GM13976 (cell line): ENCODE measurements around the gene SPECC1L.

Source experiments
- DNase-seq: peaks from one replicate; pipeline ENCODE4 v3.0.0; 2012; ENCODE audit warnings: low spot score
- in situ Hi-C: fragments of 300-500 bp; cut with MboI; formaldehyde crosslinking; loops from one replicate; pipeline ENCODE4 v1.12.0; 2022; ENCODE audit warnings: low sequenced_read_pairs, mixed read lengths, inconsistent platforms; ENCODE audit not compliant: unreplicated experiment
- TF ChIP-seq, protein P1 (sequence below): IDR thresholded peaks from 2 replicates; pipeline ENCODE4 v1.5.1; 2012; ENCODE audit warnings: borderline replicate concordance, mild to moderate bottlenecking; ENCODE audit not compliant: insufficient read depth; ENCODE audit errors: extremely low read depth, missing control alignments, control extremely low read depth

SPECC1L gene

DNA sequence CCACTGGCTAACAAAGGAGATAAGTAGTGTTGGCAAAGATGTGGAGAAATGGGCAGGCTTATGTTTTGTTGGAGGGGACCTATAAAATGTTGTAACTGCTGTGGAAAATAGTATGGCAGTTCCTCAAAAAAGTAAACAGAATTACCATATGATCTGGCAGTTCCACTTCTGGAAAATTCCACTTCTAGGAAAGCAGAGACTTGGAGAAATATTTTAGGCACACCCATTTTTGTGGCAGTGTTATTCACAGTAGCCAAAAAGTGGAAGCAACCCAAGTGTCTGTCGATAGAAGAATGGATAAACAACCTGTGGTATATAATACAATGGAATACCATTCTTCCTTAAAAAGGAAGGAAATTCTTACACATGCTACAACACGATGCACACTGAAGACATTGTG lies 99.8 kb downstream of the SPECC1L start:
- in situ Hi-C loops = no loop called here
- TF ChIP-seq, protein P1, sequence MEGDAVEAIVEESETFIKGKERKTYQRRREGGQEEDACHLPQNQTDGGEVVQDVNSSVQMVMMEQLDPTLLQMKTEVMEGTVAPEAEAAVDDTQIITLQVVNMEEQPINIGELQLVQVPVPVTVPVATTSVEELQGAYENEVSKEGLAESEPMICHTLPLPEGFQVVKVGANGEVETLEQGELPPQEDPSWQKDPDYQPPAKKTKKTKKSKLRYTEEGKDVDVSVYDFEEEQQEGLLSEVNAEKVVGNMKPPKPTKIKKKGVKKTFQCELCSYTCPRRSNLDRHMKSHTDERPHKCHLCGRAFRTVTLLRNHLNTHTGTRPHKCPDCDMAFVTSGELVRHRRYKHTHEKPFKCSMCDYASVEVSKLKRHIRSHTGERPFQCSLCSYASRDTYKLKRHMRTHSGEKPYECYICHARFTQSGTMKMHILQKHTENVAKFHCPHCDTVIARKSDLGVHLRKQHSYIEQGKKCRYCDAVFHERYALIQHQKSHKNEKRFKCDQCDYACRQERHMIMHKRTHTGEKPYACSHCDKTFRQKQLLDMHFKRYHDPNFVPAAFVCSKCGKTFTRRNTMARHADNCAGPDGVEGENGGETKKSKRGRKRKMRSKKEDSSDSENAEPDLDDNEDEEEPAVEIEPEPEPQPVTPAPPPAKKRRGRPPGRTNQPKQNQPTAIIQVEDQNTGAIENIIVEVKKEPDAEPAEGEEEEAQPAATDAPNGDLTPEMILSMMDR = no peak
- DNase-seq = no peak

DNA sequence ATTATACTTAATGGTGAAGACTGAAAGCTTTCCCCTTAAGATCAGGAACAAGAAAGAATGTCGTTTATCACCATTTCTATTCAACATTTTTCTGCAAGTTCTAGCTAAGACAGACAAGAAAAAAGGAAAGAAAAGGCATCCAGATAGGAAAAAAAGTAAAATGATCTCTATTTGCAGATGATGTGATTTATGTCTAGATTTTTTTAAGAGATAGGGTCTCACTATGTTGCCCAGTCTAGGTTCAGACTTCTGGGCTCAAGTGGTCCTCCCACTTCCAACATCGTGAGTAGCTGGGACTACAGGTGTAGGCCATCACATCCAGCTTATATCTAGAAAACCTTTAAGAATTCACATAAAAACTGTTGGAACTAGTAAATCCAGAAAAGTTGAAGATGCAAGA lies 105.4 kb downstream of the SPECC1L start:
- DNase-seq = no peak
- TF ChIP-seq, protein P1 = no peak
- in situ Hi-C loops = no loop called here

DNA sequence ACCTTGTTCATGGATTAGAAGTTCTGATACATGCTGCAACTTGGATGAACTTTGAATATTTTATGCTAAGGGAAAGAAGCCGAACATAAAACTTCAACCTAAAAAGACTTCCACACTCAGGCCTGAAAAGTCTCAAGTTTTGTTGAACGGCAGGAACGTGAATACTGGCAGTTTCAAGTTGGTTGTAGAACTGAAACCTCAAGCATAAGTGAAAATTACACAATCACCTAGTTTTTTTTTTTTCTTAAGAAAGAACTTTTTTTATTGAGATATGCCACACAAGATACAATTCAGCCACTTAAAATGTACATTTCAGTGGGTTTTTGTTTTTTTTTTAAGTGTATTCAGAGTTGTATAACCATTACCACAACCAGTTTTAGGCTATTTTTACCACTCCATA lies 106.0 kb downstream of the SPECC1L start:
- no peak for DNase-seq
- in situ Hi-C loops = no loop called here
- TF ChIP-seq, protein P1 = no peak

DNA sequence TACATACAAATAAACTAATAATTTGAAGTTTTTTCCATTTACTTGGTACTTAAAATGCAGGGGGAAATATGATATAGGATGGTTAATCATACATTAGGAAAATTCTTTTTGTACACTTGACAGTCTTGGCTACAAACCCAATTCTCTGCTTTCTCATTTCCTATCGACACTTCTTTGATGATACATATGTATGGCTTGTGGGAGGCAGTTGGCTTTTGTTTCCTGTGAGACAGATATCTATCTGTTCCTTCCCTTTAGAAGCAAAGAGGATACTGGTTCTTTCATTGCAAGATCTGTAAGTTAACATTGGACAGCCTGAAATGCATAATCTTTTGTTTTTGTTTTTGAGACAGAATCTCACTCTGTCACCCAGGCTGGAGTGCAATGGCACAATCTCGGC lies 108.9 kb downstream of the SPECC1L start:
- DNase-seq = no peak
- in situ Hi-C loops = no loop called here
- TF ChIP-seq, protein P1 = no peak

DNA sequence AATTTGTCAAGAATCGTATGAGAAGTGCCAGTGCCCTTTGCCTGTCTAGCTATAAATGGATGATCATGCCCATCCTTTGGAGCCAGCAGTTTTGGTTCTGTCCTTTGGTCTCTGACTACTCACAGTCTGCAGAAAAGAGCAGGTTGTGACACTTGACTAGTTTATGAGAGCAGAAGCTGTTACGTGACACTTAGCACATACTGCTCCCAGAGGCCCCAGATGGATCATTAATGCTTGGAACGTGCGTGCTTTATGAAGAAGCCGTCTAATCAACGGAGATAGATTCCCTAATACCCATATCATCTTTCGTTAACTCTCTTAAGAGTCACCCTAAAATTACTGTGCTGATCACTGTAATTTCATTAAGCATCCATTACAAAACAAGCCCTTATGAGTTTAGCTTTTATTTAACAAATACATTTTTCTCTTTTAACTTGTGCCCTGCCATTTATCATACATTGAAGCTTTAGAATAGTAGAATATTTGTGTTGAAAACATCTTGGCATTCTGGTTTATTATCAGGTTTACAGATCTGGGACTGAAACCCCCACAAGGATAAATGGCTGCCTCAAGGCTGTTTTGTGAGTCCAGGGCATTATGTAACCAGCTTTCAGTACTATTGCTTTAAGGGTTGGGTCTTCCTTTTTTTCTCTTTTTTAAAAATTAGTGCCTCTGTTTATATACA lies 109.7 kb downstream of the SPECC1L start:
- in situ Hi-C loops = no loop called here
- TF ChIP-seq, protein P1 = no peak
- DNase-seq = no peak

DNA sequence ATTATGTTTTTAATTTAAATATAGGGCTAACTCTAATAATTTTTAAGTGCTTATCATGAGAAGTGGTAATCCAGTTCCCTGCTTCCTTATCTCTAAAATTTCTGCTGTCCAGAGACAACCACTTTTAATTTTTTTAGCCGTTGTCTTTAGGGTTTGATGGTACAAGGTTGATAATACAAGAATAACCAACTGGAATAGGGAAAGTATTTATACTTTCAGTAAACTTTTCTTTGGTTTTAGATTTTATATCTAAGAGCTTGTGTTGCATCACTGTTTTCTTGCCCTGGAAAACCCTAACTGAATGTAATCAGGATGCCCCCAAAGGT lies 110.2 kb downstream of the SPECC1L start:
- in situ Hi-C loops = no loop called here
- no peak for DNase-seq
- TF ChIP-seq, protein P1 = no peak

DNA sequence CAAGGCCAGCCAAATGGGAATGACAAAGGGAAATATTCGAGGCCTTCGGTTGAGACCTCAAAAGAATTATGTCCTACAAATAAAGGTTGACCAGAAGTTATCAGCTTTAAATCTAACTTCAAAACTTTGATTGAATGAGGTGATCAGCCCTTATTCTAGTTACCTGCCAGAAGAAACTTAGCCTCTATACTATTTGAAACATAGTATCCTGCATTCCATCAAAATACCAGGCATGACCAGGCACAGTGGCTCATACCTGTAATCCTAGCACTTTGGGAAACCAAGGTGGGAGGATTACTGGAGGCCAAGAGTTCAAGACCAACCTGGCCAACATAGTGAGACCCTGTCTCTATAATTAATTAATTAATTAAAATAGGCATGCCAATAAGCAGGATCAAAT lies 112.4 kb downstream of the SPECC1L start:
- DNase-seq = no peak
- in situ Hi-C loops = no loop called here
- TF ChIP-seq, protein P1 = no peak
